COR-L47 (cell line): Measurements from ENCODE around the gene BDKRB2.

Source experiments
- DNase-seq: peaks from one replicate; lab custom pipeline; 2025; lab: John Stamatoyannopoulos, UW

BDKRB2 gene

DNA sequence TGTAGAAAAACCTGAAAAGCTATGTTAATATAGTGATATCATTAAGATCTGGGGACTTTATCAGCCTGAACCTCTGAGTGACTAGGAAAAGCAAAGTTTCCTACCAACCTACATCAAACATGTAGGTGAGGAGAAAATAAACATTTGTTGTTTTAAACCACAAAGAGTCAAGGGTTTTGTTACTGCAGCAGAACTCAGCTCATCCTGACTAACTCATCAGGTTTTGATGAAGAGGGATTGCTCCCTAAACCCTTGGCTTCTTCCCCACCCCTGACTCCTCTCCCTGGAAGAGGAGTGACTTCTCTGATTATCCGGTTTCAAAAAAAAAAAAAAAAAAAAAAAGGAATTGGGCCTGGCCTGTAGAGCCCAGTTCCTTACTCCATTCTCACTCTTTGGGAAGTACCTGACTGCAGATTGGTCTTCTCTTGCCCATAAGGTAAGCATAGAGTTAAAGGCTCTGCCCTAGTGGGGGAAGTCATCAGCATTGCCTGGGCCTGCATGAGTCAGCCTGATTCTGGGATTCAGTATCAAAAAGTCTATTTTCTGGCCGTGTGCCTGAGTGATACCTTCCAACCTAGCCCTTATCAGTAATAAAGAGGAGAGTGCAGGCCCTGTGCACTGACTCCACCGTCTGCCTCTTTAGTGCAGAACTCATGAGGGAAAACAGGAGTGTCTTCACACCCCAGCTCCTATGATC lies 68.3 kb downstream of the BDKRB2 start:
- no peak for DNase-seq

- DNase-seq, result no peak
Observed at GRCh38 chr14:96273629-96274028, 69.0 kb downstream of the BDKRB2 start.

- no peak for DNase-seq
Observed at GRCh38 chr14:96274122-96274521, 69.5 kb downstream of the BDKRB2 start.

DNA sequence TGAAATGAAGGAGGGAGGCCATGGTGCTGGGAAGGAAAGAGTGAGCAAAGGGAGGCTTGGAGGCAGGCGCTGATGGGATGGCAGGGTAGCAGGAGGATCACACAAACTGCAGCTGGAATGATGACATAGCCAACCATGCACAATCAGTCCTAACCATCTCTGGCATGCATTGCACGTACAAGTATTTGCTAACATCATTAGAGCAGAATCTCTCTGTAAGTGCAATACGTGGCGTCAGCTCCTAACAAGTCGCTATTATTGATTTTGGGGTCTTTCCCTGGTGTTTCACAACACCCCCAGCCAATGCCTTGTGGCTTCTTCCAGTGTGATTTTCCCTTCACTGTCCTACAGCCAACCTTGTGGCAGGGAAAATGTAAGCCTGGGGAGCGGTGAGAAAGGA lies 69.9 kb downstream of the BDKRB2 start:
- DNase-seq, result no peak

DNA sequence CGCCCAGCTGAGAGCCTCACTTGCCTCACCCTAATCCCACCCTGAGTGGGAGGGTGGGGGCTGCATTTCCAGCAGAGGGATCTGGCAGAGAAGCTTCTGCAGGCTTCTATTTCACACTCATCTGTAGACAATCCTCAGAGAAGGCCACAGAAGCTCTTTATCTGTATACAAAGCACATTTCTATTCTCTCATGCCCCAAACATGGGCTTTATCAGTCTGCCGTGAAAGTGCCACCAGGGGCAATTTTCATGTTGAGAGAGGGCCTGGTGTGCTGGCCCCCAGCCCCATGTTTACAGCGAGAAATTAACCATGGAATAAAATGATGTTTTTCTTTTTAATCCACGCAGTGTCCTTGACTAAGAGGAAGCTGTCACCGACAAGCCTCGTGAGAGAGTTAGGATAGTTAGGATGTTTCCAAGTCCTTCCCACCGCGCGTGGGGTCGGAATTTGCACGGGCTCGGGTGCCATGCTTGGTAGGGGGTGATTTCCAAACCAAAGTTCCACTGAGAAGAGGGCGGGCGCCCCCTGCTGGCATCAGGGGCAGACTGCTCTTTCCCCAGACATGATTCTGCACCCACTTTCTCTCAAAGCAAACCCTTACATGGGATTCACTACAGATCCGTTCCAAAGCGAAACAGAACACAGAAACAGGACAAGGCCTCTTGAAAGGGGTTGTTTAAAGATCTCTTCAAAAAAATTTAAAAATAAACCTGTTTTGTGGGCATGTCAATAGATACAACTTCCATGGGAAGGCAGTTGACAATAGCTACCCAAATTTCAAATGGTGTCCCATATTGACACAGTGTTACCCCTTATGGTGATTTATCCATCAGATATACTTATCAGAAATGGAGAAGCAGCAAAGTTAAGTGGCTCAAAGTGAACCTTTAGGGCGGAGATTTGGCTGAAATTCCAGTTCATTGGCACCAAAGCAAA lies 70.8 kb downstream of the BDKRB2 start:
- peak; percentile 70 for DNase-seq

GRCh38 chr14:96277890-96278289 lies 73.3 kb downstream of the BDKRB2 start:
- DNase-seq, result no peak

GRCh38 chr14:96279564-96279963 lies 74.9 kb downstream of the BDKRB2 start:
- DNase-seq, result no peak

DNA sequence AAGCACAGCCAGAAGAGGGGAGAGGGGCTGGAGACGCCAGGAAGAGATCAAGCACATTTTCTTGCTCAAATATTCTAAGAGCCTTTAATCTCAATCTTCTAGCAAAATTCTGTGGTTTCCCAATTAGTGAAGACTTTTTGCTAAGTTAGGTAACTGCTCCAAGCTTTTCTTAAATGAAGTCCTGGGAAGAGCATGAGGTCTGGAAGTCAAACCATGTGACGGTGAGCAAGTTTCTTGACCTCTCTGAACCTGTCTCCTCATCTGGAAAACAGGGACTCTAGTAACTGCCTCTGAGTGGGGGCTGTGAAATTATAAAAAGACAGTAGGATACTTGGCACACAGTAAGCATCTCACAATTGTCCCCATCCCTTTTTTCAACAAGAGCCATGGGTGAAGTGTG lies 75.5 kb downstream of the BDKRB2 start:
- DNase-seq, result no peak

- DNase-seq, result no peak
Observed at GRCh38 chr14:96281486-96281885, 76.8 kb downstream of the BDKRB2 start.

DNA sequence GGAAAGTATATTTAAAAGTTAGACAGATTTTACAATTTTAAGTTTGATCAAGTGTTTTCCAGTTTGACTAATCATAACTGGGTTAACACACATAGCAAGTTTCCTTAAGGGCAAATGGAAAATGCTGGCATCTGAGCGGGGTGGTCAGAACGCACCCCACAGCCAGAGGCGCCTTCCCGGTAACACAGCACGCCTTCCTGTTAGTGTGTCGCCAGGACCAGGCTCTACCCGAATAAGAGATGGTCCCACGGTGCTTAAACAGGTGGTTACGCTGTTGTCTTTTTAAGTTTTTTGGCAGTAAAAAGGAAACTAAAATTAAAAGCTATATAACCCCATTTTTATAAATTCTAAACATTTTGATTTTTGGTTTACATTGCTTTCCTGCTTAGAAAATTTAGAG lies 79.4 kb downstream of the BDKRB2 start:
- no peak for DNase-seq

DNA sequence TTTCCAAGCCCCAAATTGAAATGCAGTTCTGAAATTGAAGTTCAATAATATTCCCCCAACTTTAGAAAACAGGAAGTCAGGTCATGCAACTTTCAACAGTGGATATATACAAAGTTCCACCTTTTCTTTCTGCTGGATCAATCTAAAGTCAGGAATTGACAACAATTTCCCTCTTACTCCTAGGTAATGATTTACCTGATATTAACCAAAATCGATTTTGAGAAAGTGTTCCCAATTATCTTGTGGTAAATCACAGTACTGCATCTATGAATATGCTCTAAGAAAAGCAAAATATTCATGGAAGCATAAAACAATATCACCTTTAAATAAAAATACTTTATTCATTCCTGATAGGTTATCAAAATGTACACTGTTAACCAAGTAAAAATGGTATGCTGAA lies 79.8 kb downstream of the BDKRB2 start:
- no peak for DNase-seq

- DNase-seq, result no peak
Observed at GRCh38 chr14:96285667-96286066, 81.0 kb downstream of the BDKRB2 start.

- no peak for DNase-seq
Observed at GRCh38 chr14:96286251-96286650, 81.6 kb downstream of the BDKRB2 start.

DNA sequence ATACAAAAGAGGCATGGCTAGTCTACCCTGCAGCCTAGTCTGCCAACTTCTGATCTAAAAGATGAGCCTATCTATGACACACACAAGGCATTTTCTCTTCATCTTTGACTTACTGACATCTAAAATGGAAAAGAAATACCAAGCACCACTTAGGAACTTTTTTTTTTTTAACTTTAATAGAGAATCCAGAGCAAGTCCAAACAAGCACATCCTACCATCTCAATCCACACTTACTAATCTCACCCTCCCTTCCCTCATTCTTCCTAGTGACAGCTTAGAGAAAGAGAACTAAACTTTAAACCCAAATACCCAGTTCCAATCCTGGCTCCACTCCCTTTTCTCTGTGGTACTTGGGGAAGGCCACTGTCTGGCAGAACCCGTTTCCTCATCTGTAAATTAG lies 83.2 kb downstream of the BDKRB2 start:
- DNase-seq, result no peak
